Upper lobe of left lung (tissue), 6 donors: Measurements from ENCODE around the gene SAMD11. TPM values are rescaled to one million over a fixed set of nuclear protein-coding genes. Genes with fewer than 3 reads are reported as not detected.

Source experiments
- ATAC-seq, 2 donors: fragments of 200-7000 bp; cut with Tn5 transposase; one replicate each; pipeline ENCODE4 v1.9.1; 2022; ENCODE audit warnings: mild to moderate bottlenecking in 2 of 2, moderate library complexity in 2 of 2; ENCODE audit not compliant: low FRiP score in 2 of 2
- DNase-seq, 2 donors: peaks; one replicate each; pipeline ENCODE4 v3.0.0-alpha.2; 2019 to 2020
- H3K27ac ChIP-seq, 4 donors: fragments of 200-600 bp; sonication (generic); one replicate each; pipeline ENCODE4 v1.5.1; 2016 to 2019
- H3K27me3 ChIP-seq, 4 donors: fragments of 200-600 bp; sonication (generic); one replicate each; pipeline ENCODE4 v1.5.1; 2017 to 2019
- H3K36me3 ChIP-seq, 4 donors: fragments of 200-600 bp; sonication (generic); one replicate each; pipeline ENCODE4 v1.5.1; 2016 to 2019
- H3K4me1 ChIP-seq, 4 donors: fragments of 200-600 bp; sonication (generic); one replicate each; pipeline ENCODE4 v1.5.1; 2018 to 2019
- H3K4me3 ChIP-seq, 4 donors: fragments of 200-600 bp; sonication (generic); one replicate each; pipeline ENCODE4 v1.5.1; 2017 to 2019; ENCODE audit warnings: mild to moderate bottlenecking in 2 of 4, moderate library complexity in 1 of 4
- H3K9me3 ChIP-seq, 4 donors: fragments of 200-600 bp; sonication (generic); one replicate each; pipeline ENCODE4 v1.5.1; 2018 to 2019
- EP300 ChIP-seq, 4 donors: sonication (generic); formaldehyde crosslinking; IDR thresholded peaks; one replicate each; pipeline ENCODE4 v1.5.1; 2017; ENCODE audit warnings: antibody characterized with exemption in 4 of 4, control low read depth in 2 of 4
- POLR2A ChIP-seq, 4 donors: fragments of 450-650 bp; IDR thresholded peaks; one replicate each; pipeline ENCODE4 v1.5.1; 2016 to 2017; ENCODE audit warnings: antibody characterized with exemption in 4 of 4, mild to moderate bottlenecking in 2 of 4
- POLR2AphosphoS5 ChIP-seq, 2 donors: sonication (generic); formaldehyde crosslinking; IDR thresholded peaks; one replicate each; pipeline ENCODE4 v1.5.1; 2017; ENCODE audit warnings: antibody characterized with exemption in 2 of 2
- WGBS, 2 donors: methylation state at CpG; one replicate each; pipeline ENCODE4 v1.1.5; 2017 to 2018; 5-methylcytosine and 5-hydroxymethylcytosine counted together
- total RNA-seq, 6 donors: library from RNA; depleted of rRNA in 4 of 6; stranded (reverse); fragments of >200 nt in 4 of 6; gene quantifications; one replicate each; pipeline versions ENCODE4 v1.1.0 to v1.2.1, GENCODE V29; 2016 to 2021
- TF ChIP-seq, protein P1 (sequence below), 6 experiments: fragments of 450-650 bp in 4 of 6; fragments of 200-600 bp in 2 of 6; sonication (generic) in 2 of 6; IDR thresholded peaks; one replicate each; pipeline ENCODE4 v1.5.1; 2016 to 2019; ENCODE audit warnings: antibody characterized with exemption in 6 of 6
- donor health status: DM: no; HTN: no; CAD: no; lungs with moderate emphysema.
- donor health status: DM: no; HTN: yes; CAD: no; lungs with severe emphysema.

SAMD11 gene
- total RNA-seq, 6 donors from 2014 or later: 1.0 to 9.3 (median 2.4) TPM

DNA sequence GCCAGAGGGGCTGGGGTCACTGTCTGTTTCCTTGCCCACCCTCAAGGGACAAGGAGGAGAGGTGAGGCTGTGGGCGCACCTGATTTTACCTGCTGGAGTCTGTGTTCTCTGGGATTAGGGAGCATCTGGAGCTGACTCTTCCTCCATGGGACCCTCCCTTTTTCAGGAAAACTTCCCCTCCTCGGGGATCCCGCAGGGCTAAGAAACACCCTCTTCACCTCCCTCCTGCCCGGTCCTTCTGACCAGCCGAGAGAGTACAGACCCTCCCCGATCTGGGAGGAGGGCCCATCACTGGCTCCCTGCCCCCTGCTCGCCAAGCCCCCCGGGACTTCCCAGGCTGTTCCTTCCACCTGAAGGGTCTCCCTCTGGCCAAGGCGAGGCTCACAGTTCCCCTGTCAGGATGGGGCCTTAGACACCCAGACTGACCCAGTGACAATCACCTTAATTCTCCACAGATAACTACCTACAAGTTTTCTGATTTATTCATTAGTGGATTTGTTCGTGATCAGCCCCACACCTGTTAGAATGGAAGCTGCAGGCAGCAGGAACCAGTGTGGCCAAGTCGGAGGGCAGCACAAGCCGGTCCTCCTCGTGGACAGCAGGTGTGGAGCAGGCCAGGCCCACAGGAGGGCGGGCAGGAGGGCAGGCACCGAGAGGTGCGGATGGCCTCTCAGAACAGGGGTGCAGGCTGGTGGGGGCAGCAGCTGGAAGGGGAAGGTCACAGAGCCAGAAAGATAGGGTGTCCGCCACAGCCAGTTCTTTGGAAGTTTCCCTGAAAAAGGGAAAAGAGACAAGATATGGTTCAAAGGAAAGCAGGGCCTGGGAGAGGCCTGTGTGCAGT is 15.9 kb upstream of the SAMD11 start:
- Histone ChIP-seq H3K27me3 (peaks cover 0 to 34% (median 10%) of the 10 kb centered on the region in 4 donors), H3K27ac (no peak overlapping the region), H3K9me3 (no peaks in the 10 kb centered on the region), H3K4me1 (peaks cover 27 to 44% (median 32%) of the 10 kb centered on the region in 4 donors), H3K4me3 (no peak overlapping the region), H3K36me3 (no peaks in the 10 kb centered on the region)
- TF ChIP-seq POLR2A (IDR thresholded peaks at IDR 0.05) (no peak), POLR2AphosphoS5 (IDR thresholded peaks at IDR 0.05) (no peak), EP300 (IDR thresholded peaks at IDR 0.05) (no peak)
- TF ChIP-seq, protein P1, sequence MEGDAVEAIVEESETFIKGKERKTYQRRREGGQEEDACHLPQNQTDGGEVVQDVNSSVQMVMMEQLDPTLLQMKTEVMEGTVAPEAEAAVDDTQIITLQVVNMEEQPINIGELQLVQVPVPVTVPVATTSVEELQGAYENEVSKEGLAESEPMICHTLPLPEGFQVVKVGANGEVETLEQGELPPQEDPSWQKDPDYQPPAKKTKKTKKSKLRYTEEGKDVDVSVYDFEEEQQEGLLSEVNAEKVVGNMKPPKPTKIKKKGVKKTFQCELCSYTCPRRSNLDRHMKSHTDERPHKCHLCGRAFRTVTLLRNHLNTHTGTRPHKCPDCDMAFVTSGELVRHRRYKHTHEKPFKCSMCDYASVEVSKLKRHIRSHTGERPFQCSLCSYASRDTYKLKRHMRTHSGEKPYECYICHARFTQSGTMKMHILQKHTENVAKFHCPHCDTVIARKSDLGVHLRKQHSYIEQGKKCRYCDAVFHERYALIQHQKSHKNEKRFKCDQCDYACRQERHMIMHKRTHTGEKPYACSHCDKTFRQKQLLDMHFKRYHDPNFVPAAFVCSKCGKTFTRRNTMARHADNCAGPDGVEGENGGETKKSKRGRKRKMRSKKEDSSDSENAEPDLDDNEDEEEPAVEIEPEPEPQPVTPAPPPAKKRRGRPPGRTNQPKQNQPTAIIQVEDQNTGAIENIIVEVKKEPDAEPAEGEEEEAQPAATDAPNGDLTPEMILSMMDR (IDR thresholded peaks at IDR 0.05): no peak
- DNase-seq (peak; percentile 12 to 44), ATAC-seq (no peak)
- 82 to 83% methylated on average over 17 of the region's 17 CpGs for WGBS, 2 donors

DNA sequence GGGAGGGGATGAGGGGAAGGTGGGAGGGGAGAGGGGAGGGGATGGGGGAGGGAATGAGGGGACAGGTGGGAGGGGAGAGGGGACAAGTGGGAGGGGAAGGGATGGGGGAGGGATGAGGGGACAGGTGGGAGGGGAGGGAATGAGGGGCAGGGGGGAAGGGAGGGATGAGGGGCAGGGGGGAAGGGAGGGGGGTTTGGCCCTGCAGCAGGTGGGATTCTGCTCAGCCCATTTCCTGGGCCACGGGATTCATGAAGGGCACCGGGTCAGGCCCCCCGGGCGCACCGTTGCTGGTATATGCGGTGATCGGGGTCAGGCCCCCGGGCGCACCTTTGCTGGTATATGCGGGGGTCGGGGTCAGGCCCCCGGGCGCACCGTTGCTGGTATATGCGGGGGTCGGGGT is 15.1 kb upstream of the SAMD11 start:
- peaks cover 0 to 32% (median 10%) of the 10 kb centered on the region in 4 donors for H3K27me3 ChIP-seq

DNA sequence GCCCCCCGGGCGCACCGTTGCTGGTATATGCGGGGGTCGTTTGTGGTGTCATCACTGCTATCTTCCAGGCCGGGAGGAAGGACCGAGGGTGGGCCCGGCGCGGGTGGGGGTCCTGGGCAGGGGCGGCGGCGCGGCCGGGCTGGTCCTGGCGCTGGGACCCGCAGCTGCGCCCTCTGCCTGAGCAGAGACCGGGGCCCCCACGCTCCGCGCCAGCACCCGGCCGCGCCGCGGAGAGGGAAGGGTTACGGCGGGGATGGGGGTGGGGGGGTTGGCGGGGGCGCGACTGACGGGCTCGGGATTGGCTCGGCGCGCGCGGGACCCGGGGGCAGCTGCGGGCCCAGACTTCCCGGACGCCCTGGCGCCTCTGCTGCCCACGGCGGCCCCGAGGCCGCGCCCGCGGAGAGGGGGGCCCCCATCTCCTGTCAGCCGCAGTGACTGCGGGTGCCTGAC is 13.8 kb upstream of the SAMD11 start:
- H3K4me3 ChIP-seq: no peak overlapping the region
- no peaks in the 10 kb centered on the region for H3K36me3 ChIP-seq
- H3K4me1 ChIP-seq: peaks cover 19 to 33% (median 25%) of the 10 kb centered on the region in 4 donors
- H3K27me3 ChIP-seq: peaks cover 0 to 23% (median 10%) of the 10 kb centered on the region in 4 donors
- WGBS, 2 donors: 10% methylated on average over 36 of the region's 53 CpGs; no CpG with 5 or more reads in 1 of the 2 donors
- no peak overlapping the region for H3K27ac ChIP-seq
- no peak for TF ChIP-seq EP300 (IDR thresholded peaks at IDR 0.05)
- TF ChIP-seq, protein P1 (IDR thresholded peaks at IDR 0.05): no peak
- no peak for TF ChIP-seq POLR2A (IDR thresholded peaks at IDR 0.05)
- TF ChIP-seq POLR2AphosphoS5 (IDR thresholded peaks at IDR 0.05): no peak
- no peaks in the 10 kb centered on the region for H3K9me3 ChIP-seq
- ATAC-seq (no peak), DNase-seq (peak; percentile 15 to 83)

More for the DNA sequence above, 15.1 kb upstream of the SAMD11 start:
- Histone ChIP-seq H3K27ac (no peak overlapping the region), H3K9me3 (no peaks in the 10 kb centered on the region), H3K4me1 (peaks cover 27 to 44% (median 32%) of the 10 kb centered on the region in 4 donors), H3K36me3 (no peaks in the 10 kb centered on the region), H3K4me3 (no peak overlapping the region)
- no peak for ATAC-seq
- peak in 1 of 2 donors; percentile 71 for DNase-seq
- WGBS, 2 donors: 82 to 89% methylated on average over 8 to 9 of the region's 16 CpGs
- TF ChIP-seq EP300 (IDR thresholded peaks at IDR 0.05) (no peak), POLR2A (IDR thresholded peaks at IDR 0.05) (no peak), POLR2AphosphoS5 (IDR thresholded peaks at IDR 0.05) (no peak)
- TF ChIP-seq, protein P1 (IDR thresholded peaks at IDR 0.05): no peak

DNA sequence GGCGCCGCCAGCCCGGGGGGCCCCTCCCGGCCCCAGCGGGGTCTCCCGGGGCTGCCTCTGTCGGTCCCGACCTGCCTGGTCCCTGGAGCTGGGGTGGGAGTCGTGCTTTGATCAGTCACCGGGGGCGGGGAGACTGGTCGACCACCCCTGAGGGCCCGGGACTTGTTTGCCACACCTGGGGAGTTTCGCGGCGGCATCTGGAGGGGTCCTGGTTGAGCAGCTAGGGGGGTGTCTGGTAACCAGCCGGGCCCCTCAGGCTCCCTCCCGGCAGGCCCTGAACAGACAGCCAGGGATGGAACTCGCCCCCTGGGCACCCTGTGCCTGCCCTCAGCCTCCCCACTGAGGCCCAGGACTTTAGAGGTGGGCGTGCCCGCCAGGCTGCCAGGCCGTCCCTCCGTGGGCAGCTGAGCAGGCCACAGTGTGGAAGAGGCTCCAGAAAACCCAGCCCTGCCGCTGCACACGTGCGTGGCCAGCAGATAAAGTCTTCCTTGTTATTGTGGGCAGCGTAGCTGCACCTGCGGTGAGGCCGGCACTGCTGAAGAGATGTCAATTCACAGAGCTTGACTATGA is 13.3 kb upstream of the SAMD11 start:
- Histone ChIP-seq H3K4me1 (peaks cover 14 to 28% (median 20%) of the 10 kb centered on the region in 4 donors), H3K4me3 (no peak overlapping the region), H3K36me3 (no peaks in the 10 kb centered on the region), H3K9me3 (no peaks in the 10 kb centered on the region), H3K27ac (no peak overlapping the region), H3K27me3 (peaks cover 0 to 18% (median 7%) of the 10 kb centered on the region in 4 donors)
- DNase-seq (peak; percentile 14 to 67), ATAC-seq (no peak)
- TF ChIP-seq EP300 (IDR thresholded peaks at IDR 0.05): no peak
- TF ChIP-seq POLR2AphosphoS5 (IDR thresholded peaks at IDR 0.05): no peak
- TF ChIP-seq, protein P1 (IDR thresholded peaks at IDR 0.05): no peak
- no peak for TF ChIP-seq POLR2A (IDR thresholded peaks at IDR 0.05)
- 39 to 57% methylated on average over 3 to 5 of the region's 29 CpGs for WGBS, 2 donors
